Naive thymus-derived CD4-positive, alpha-beta T cell (primary cell): ENCODE results near the gene NME3. TPM values are rescaled to one million over a fixed set of nuclear protein-coding genes. Genes with fewer than 3 reads are reported as not detected.

Source experiments
- ATAC-seq: fragments of 150-1000 bp; cut with Tn5 transposase; 2 replicates; pipeline ENCODE4 v1.10.0; 2021; ENCODE audit warnings: mild to moderate bottlenecking, moderate library complexity
- CTCF ChIA-PET: fragments of 350-600 bp; sonication (Branson Sonifier 250); formaldehyde crosslinking; loops from one replicate; lab custom pipeline; 2021; ENCODE audit warnings: antibody characterized with exemption; lab: Charles Lee
- POLR2A ChIA-PET: fragments of 350-600 bp; sonication (Branson Sonifier 250); formaldehyde crosslinking; loops from one replicate; lab custom pipeline; 2021; ENCODE audit warnings: antibody characterized with exemption, inconsistent platforms; lab: Charles Lee
- DNase-seq, 9 donors: peaks; one replicate each; pipeline versions ENCODE4 v3.0.0 to v3.0.0-alpha.2; 2020 to 2022; ENCODE audit warnings: mixed read lengths in 1 of 9
- H3K27ac ChIP-seq: one replicate; pipeline ENCODE4 v1.7.0; 2013; ENCODE audit warnings: mild to moderate bottlenecking, low read depth, low read length, moderate library complexity
- H3K27me3 ChIP-seq, 2 donors: one replicate each; pipeline ENCODE4 v1.7.0; 2013; ENCODE audit warnings: low read length in 2 of 2, mild to moderate bottlenecking in 2 of 2, moderate library complexity in 2 of 2; ENCODE audit not compliant: control insufficient read depth in 2 of 2, insufficient read depth in 2 of 2
- H3K36me3 ChIP-seq, 3 experiments: 1 replicate in 2 of 3; 2 replicates in 1 of 3; pipeline ENCODE4 v1.7.0; 2013; ENCODE audit warnings: low read length in 3 of 3, mild to moderate bottlenecking in 3 of 3, moderate library complexity in 1 of 3; ENCODE audit not compliant: insufficient read depth in 3 of 3, control insufficient read depth in 2 of 3
- H3K4me1 ChIP-seq, 2 donors: one replicate each; pipeline ENCODE4 v1.7.0; 2013; ENCODE audit warnings: low read length in 2 of 2, mild to moderate bottlenecking in 2 of 2, moderate library complexity in 1 of 2; ENCODE audit not compliant: control insufficient read depth in 2 of 2, insufficient read depth in 2 of 2
- H3K4me3 ChIP-seq: 2 replicates; pipeline ENCODE4 v1.7.0; 2013; ENCODE audit warnings: mild to moderate bottlenecking, low read length
- H3K9me3 ChIP-seq, 3 experiments: 1 replicate in 2 of 3; 2 replicates in 1 of 3; pipeline ENCODE4 v1.7.0; 2013; ENCODE audit warnings: low read length in 3 of 3; ENCODE audit not compliant: control insufficient read depth in 2 of 3
- H3K27ac Mint-ChIP-seq, 9 donors: one replicate each; pipeline ENCODE4 v1.8.0; 2020 to 2022; ENCODE audit warnings: mixed read lengths in 9 of 9, mild to moderate bottlenecking in 8 of 9, moderate library complexity in 5 of 9, inconsistent platforms in 2 of 9
- H3K27me3 Mint-ChIP-seq, 5 donors: one replicate each; pipeline ENCODE4 v1.8.0; 2021 to 2022; ENCODE audit warnings: mixed read lengths in 5 of 5, mild to moderate bottlenecking in 1 of 5
- H3K36me3 Mint-ChIP-seq, 5 donors: one replicate each; pipeline ENCODE4 v1.8.0; 2020 to 2022; ENCODE audit warnings: mixed read lengths in 5 of 5, mild to moderate bottlenecking in 3 of 5, inconsistent platforms in 1 of 5
- H3K4me1 Mint-ChIP-seq, 7 donors: one replicate each; pipeline ENCODE4 v1.8.0; 2020 to 2022; ENCODE audit warnings: mixed read lengths in 7 of 7, mild to moderate bottlenecking in 3 of 7, inconsistent platforms in 1 of 7
- H3K4me3 Mint-ChIP-seq, 10 donors: one replicate each; pipeline ENCODE4 v1.8.0; 2020 to 2022; ENCODE audit warnings: mild to moderate bottlenecking in 10 of 10, mixed read lengths in 10 of 10, moderate library complexity in 6 of 10, inconsistent platforms in 2 of 10
- H3K9me3 Mint-ChIP-seq, 11 donors: one replicate each; pipeline ENCODE4 v1.8.0; 2020 to 2022; ENCODE audit warnings: mixed read lengths in 11 of 11, mild to moderate bottlenecking in 4 of 11, inconsistent platforms in 1 of 11, moderate library complexity in 1 of 11
- intact Hi-C, 2 donors: fragments of 100-400 bp; cut with micrococcal nuclease; formaldehyde crosslinking; loops; one replicate each; pipeline ENCODE4 v1.15.1; 2023
- microRNA-seq: library from miRNA; unstranded; fragments of <30 nt; microRNA quantifications from one replicate; pipeline ENCODE4 v1.2.0, GENCODE V29; 2022; ENCODE audit warnings: borderline microRNAs expressed
- polyA plus RNA-seq, 2 donors: library from polyadenylated mRNA; unstranded; fragments of 300-500 nt; fragmentation: Illumina TruSeq; gene quantifications; one replicate each; pipeline ENCODE4 v1.2.3, GENCODE V29; 2021
- total RNA-seq, 6 experiments: library from RNA in 5 of 6; stranded (reverse) in 5 of 6; gene quantifications; 1 replicate in 5 of 6; 2 replicates in 1 of 6; pipeline ENCODE4 v1.2.3 and lab custom pipeline; 2021 to 2026

The NME3 gene
- total and polyA plus RNA-seq, 7 experiments from 2014 or later, result 49.4 to 81.5 (median 70.6) TPM

- CTCF ChIA-PET, result no interaction called here
- Histone ChIP-seq H3K9me3 (no peaks in the 10 kb centered on the region), H3K4me3 (no peak overlapping the region), H3K27ac (peak overlapping the region; percentile 4), H3K4me1 (peaks cover 17 to 28% of the 10 kb centered on the region in 2 donors), H3K27me3 (no peaks in the 10 kb centered on the region), H3K36me3 (peaks cover 0 to 36% (median 8%) of the 10 kb centered on the region in 3 experiments)
- peak overlapping the region in 8 of 9 donors; percentile 32 to 74 (median 55) for H3K27ac Mint-ChIP-seq
- peak overlapping the region in 5 of 10 donors; percentile 13 to 57 (median 37) for H3K4me3 Mint-ChIP-seq
- H3K4me1 Mint-ChIP-seq, result peaks cover 29 to 53% (median 44%) of the 10 kb centered on the region in 7 donors
- no peaks in the 10 kb centered on the region for H3K9me3 Mint-ChIP-seq
- POLR2A ChIA-PET, result interaction anchor here (1.3 kb wide), 1 partner anchor 45 kb away, joined by 3 read pairs; the partner anchor contains the start of gene JPT2
- peaks cover 6 to 11% (median 9%) of the 10 kb centered on the region in 5 donors for H3K36me3 Mint-ChIP-seq
- ATAC-seq (peak; percentile 64), DNase-seq (peak in 7 of 9 donors; percentile 14 to 48 (median 39))
- no peaks in the 10 kb centered on the region for H3K27me3 Mint-ChIP-seq
- intact Hi-C loops, result loop anchor here in 1 of 2 donors (1.0 kb wide), 2 partner anchors 197 to 360 kb away; no protein-coding TSS in a partner anchor
These were observed 47.7 kb downstream of the NME3 start for GRCh38 chr16:1723450-1724147.

- CTCF ChIA-PET, result interaction anchor here (0.8 to 1.0 kb wide), 2 partner anchors 12 to 15 kb away, joined by 3 read pairs; partner anchors contain the start of gene MAPK8IP3
- Histone ChIP-seq H3K27ac (no peak overlapping the region), H3K4me3 (no peak overlapping the region), H3K9me3 (no peaks in the 10 kb centered on the region), H3K27me3 (no peaks in the 10 kb centered on the region), H3K36me3 (peaks cover 0 to 19% (median 5%) of the 10 kb centered on the region in 3 experiments), H3K4me1 (peaks cover 17 to 28% of the 10 kb centered on the region in 2 donors)
- no peaks in the 10 kb centered on the region for H3K9me3 Mint-ChIP-seq
- no peak for ATAC-seq
- H3K4me1 Mint-ChIP-seq, result peaks cover 27 to 49% (median 40%) of the 10 kb centered on the region in 7 donors
- intact Hi-C loops, result no loop called here
- H3K27ac Mint-ChIP-seq, result peak overlapping the region in 4 of 9 donors; percentile 32 to 86 (median 52)
- no peaks in the 10 kb centered on the region for H3K27me3 Mint-ChIP-seq
- DNase-seq, result no peak
- H3K36me3 Mint-ChIP-seq, result peaks cover 0 to 4% (median 0%) of the 10 kb centered on the region in 5 donors
- no peak overlapping the region for H3K4me3 Mint-ChIP-seq
- POLR2A ChIA-PET, result interaction anchor here (0.6 kb wide), 1 partner anchor 246 kb away, joined by 4 read pairs; no protein-coding TSS in a partner anchor
These were observed 50.0 kb downstream of the NME3 start for GRCh38 chr16:1721372-1721771.

Small RNA genes within 50 kb of the gene (microRNA-seq; reads per million reads assigned to microRNA genes)
- gene MIR3177, result not detected

Other genes with a start within 250 kb of the NME3 start
- gene TMEM204, start 237.9 kb downstream of the NME3 start, total RNA-seq, result 100 to 1,000 TPM in 2 of 5 experiments, 10 to 100 TPM in 3; 26.3 to 162 (median 47.5) TPM
- 100 to 1,000 TPM; 152 to 186 TPM for gene TMEM204, start 237.9 kb downstream of the NME3 start, polyA plus RNA-seq
- gene IFT140, start 159.5 kb downstream of the NME3 start, total RNA-seq, result 10 to 100 TPM in 1 of 5 experiments, 1 to 10 TPM in 4; 7.3 to 10.6 (median 8.1) TPM
- gene IFT140, start 159.5 kb downstream of the NME3 start, polyA plus RNA-seq, result 10 to 100 TPM in 1 of 2 donors, 1 to 10 TPM in 1; 8.9 to 13.5 TPM
- 10 to 100 TPM; 27.0 to 33.2 (median 31.3) TPM for gene CRAMP1, start 159.2 kb downstream of the NME3 start, total RNA-seq
- 1 to 10 TPM; 2.1 to 5.0 TPM for gene CRAMP1, start 159.2 kb downstream of the NME3 start, polyA plus RNA-seq
- gene JPT2, start 93.3 kb downstream of the NME3 start, total RNA-seq, result 10 to 100 TPM; 12.6 to 67.2 (median 36.4) TPM
- gene JPT2, start 93.3 kb downstream of the NME3 start, polyA plus RNA-seq, result 10 to 100 TPM; 13.0 to 17.5 TPM
- 100 to 1,000 TPM; 112 to 299 (median 272) TPM for gene MAPK8IP3, start 65.3 kb downstream of the NME3 start, total RNA-seq
- 1 to 10 TPM; 1.7 to 3.2 TPM for gene MAPK8IP3, start 65.3 kb downstream of the NME3 start, polyA plus RNA-seq
- 10 to 100 TPM; 32.2 to 47.5 (median 36.8) TPM for gene EME2, start 1.3 kb upstream of the NME3 start, total RNA-seq
- 1 to 10 TPM in 1 of 2 donors, under 1 TPM in 1; 0.59 to 3.8 TPM for gene EME2, start 1.3 kb upstream of the NME3 start, polyA plus RNA-seq
- 100 to 1,000 TPM in 1 of 5 experiments, 10 to 100 TPM in 4; 41.6 to 115 (median 49.5) TPM for gene MRPS34, start 1.6 kb upstream of the NME3 start, total RNA-seq
- gene MRPS34, start 1.6 kb upstream of the NME3 start, polyA plus RNA-seq, result 100 to 1,000 TPM; 124 to 162 TPM
- gene SPSB3, start 11.0 kb upstream of the NME3 start, total RNA-seq, result 100 to 1,000 TPM in 2 of 5 experiments, 10 to 100 TPM in 3; 38.2 to 127 (median 72.3) TPM
- gene SPSB3, start 11.0 kb upstream of the NME3 start, polyA plus RNA-seq, result 10 to 100 TPM; 38.7 to 58.9 TPM
- 10 to 100 TPM; 39.3 to 60.2 (median 48.6) TPM for gene NUBP2, start 11.4 kb upstream of the NME3 start, total RNA-seq
- 10 to 100 TPM; 96.7 to 98.9 TPM for gene NUBP2, start 11.4 kb upstream of the NME3 start, polyA plus RNA-seq
- 1 to 10 TPM in 3 of 5 experiments, under 1 TPM in 2; 0.19 to 1.5 (median 1.1) TPM for gene IGFALS, start 22.2 kb upstream of the NME3 start, total RNA-seq
- under 1 TPM in 1 of 2 donors, not detected in 1; 0.40 TPM for gene IGFALS, start 22.2 kb upstream of the NME3 start, polyA plus RNA-seq
- 10 to 100 TPM; 46.2 to 72.9 (median 48.9) TPM for gene HAGH, start 55.3 kb upstream of the NME3 start, total RNA-seq
- 10 to 100 TPM; 39.4 to 62.4 TPM for gene HAGH, start 55.3 kb upstream of the NME3 start, polyA plus RNA-seq
- 10 to 100 TPM in 1 of 5 experiments, 1 to 10 TPM in 4; 7.8 to 12.9 (median 9.7) TPM for gene FAHD1, start 55.7 kb upstream of the NME3 start, total RNA-seq
- gene FAHD1, start 55.7 kb upstream of the NME3 start, polyA plus RNA-seq, result 10 to 100 TPM; 27.5 to 28.6 TPM
- gene MEIOB, start 100.6 kb upstream of the NME3 start, total RNA-seq, result not detected
- not detected for gene MEIOB, start 100.6 kb upstream of the NME3 start, polyA plus RNA-seq
- not detected for gene HS3ST6, start 146.9 kb upstream of the NME3 start, total RNA-seq
- not detected for gene HS3ST6, start 146.9 kb upstream of the NME3 start, polyA plus RNA-seq
- gene MSRB1, start 171.7 kb upstream of the NME3 start, total RNA-seq, result 10 to 100 TPM in 2 of 5 experiments, 1 to 10 TPM in 3; 5.5 to 27.0 (median 8.2) TPM
- 10 to 100 TPM; 15.6 to 15.8 TPM for gene MSRB1, start 171.7 kb upstream of the NME3 start, polyA plus RNA-seq
- gene RPL3L, start 183.1 kb upstream of the NME3 start, total RNA-seq, result not detected
- gene RPL3L, start 183.1 kb upstream of the NME3 start, polyA plus RNA-seq, result not detected
- gene NDUFB10, start 188.0 kb upstream of the NME3 start, total RNA-seq, result 100 to 1,000 TPM in 1 of 5 experiments, 10 to 100 TPM in 4; 40.0 to 114 (median 71.1) TPM
- gene NDUFB10, start 188.0 kb upstream of the NME3 start, polyA plus RNA-seq, result 100 to 1,000 TPM; 166 to 180 TPM
- gene RPS2, start 193.3 kb upstream of the NME3 start, total RNA-seq, result 1,000 to 10,000 TPM; 2,562 to 3,376 (median 2,918) TPM
- gene RPS2, start 193.3 kb upstream of the NME3 start, polyA plus RNA-seq, result 1,000 to 10,000 TPM; 7,065 to 7,254 TPM
- under 1 TPM in 1 of 5 experiments, not detected in 4; 0.51 TPM for gene RNF151, start 195.3 kb upstream of the NME3 start, total RNA-seq
- gene RNF151, start 195.3 kb upstream of the NME3 start, polyA plus RNA-seq, result not detected
- gene TBL3, start 200.5 kb upstream of the NME3 start, total RNA-seq, result 10 to 100 TPM; 17.2 to 45.2 (median 27.6) TPM
- 10 to 100 TPM; 59.4 to 89.8 TPM for gene TBL3, start 200.5 kb upstream of the NME3 start, polyA plus RNA-seq
- gene NOXO1, start 209.9 kb upstream of the NME3 start, total RNA-seq, result 1 to 10 TPM in 1 of 5 experiments, under 1 TPM in 4; 0.24 to 1.3 (median 0.79) TPM
- gene NOXO1, start 209.9 kb upstream of the NME3 start, polyA plus RNA-seq, result under 1 TPM; 0.17 to 0.29 TPM
- gene GFER, start 212.7 kb upstream of the NME3 start, total RNA-seq, result 10 to 100 TPM; 14.0 to 28.2 (median 18.1) TPM
- 10 to 100 TPM; 19.6 to 30.8 TPM for gene GFER, start 212.7 kb upstream of the NME3 start, polyA plus RNA-seq
- gene SYNGR3, start 218.4 kb upstream of the NME3 start, total RNA-seq, result 1 to 10 TPM in 2 of 5 experiments, under 1 TPM in 3; 0.49 to 8.8 (median 0.80) TPM
- gene SYNGR3, start 218.4 kb upstream of the NME3 start, polyA plus RNA-seq, result 1 to 10 TPM in 1 of 2 donors, under 1 TPM in 1; 0.92 to 1.6 TPM
- gene ZNF598, start 238.3 kb upstream of the NME3 start, total RNA-seq, result 10 to 100 TPM; 44.3 to 63.2 (median 49.8) TPM
- gene ZNF598, start 238.3 kb upstream of the NME3 start, polyA plus RNA-seq, result 1 to 10 TPM; 1.9 to 9.4 TPM
- gene NPW, start 248.2 kb upstream of the NME3 start, total RNA-seq, result 1 to 10 TPM in 1 of 5 experiments, under 1 TPM in 1, not detected in 3; 0.53 to 1.7 TPM
- gene NPW, start 248.2 kb upstream of the NME3 start, polyA plus RNA-seq, result not detected